Measurements from ENCODE around the gene SLC22A5. TPM values are rescaled to one million over a fixed set of nuclear protein-coding genes. Genes with fewer than 3 reads are reported as not detected.

SLC22A5 gene
- total RNA-seq, 1 experiment from 2014 or later = 3.6 TPM

DNA sequence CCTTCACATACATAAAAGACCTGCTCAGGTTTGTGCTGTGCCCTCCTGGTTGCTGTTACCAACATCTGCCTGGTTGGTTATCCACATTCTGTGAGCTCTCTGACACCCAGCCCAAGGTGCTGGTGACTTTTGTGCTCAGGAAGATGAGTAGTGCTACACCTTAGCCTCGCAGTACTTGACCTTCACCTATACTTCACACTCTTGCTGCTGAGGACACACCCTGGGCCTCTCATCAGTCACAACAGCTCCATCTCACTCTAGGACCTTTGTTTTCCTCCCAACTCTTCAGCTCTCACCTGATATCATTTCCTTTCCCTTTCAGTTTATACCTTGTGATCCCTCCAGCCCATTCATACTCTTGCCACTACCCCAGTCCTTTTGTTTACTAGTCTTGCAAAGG is 10.7 kb upstream of the SLC22A5 start:
- H3K27me3 Mint-ChIP-seq (ENCODE audit: low read depth) = no peaks in the 10 kb centered on the region
- no peak for TF ChIP-seq MXD4 (CRISPR knock-in tag; IDR thresholded peaks at IDR 0.05; ENCODE audit: borderline replicate concordance)
- TF ChIP-seq NR2C2 (CRISPR knock-in tag; IDR thresholded peaks at IDR 0.05) = no peak
- TF ChIP-seq, protein P1, sequence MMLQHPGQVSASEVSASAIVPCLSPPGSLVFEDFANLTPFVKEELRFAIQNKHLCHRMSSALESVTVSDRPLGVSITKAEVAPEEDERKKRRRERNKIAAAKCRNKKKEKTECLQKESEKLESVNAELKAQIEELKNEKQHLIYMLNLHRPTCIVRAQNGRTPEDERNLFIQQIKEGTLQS (CRISPR knock-in tag; conservative IDR thresholded peaks at IDR 0.05) = no peak
- TF ChIP-seq, protein P2, sequence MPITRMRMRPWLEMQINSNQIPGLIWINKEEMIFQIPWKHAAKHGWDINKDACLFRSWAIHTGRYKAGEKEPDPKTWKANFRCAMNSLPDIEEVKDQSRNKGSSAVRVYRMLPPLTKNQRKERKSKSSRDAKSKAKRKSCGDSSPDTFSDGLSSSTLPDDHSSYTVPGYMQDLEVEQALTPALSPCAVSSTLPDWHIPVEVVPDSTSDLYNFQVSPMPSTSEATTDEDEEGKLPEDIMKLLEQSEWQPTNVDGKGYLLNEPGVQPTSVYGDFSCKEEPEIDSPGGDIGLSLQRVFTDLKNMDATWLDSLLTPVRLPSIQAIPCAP (CRISPR knock-in tag; IDR thresholded peaks at IDR 0.05) = no peak
- no peak for TF ChIP-seq ZNF317 (CRISPR knock-in tag; IDR thresholded peaks at IDR 0.05; ENCODE audit: borderline replicate concordance, low read depth)
- TF ChIP-seq, protein P3, sequence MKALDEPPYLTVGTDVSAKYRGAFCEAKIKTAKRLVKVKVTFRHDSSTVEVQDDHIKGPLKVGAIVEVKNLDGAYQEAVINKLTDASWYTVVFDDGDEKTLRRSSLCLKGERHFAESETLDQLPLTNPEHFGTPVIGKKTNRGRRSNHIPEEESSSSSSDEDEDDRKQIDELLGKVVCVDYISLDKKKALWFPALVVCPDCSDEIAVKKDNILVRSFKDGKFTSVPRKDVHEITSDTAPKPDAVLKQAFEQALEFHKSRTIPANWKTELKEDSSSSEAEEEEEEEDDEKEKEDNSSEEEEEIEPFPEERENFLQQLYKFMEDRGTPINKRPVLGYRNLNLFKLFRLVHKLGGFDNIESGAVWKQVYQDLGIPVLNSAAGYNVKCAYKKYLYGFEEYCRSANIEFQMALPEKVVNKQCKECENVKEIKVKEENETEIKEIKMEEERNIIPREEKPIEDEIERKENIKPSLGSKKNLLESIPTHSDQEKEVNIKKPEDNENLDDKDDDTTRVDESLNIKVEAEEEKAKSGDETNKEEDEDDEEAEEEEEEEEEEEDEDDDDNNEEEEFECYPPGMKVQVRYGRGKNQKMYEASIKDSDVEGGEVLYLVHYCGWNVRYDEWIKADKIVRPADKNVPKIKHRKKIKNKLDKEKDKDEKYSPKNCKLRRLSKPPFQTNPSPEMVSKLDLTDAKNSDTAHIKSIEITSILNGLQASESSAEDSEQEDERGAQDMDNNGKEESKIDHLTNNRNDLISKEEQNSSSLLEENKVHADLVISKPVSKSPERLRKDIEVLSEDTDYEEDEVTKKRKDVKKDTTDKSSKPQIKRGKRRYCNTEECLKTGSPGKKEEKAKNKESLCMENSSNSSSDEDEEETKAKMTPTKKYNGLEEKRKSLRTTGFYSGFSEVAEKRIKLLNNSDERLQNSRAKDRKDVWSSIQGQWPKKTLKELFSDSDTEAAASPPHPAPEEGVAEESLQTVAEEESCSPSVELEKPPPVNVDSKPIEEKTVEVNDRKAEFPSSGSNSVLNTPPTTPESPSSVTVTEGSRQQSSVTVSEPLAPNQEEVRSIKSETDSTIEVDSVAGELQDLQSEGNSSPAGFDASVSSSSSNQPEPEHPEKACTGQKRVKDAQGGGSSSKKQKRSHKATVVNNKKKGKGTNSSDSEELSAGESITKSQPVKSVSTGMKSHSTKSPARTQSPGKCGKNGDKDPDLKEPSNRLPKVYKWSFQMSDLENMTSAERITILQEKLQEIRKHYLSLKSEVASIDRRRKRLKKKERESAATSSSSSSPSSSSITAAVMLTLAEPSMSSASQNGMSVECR (CRISPR knock-in tag; IDR thresholded peaks at IDR 0.05; ENCODE audit: borderline replicate concordance) = no peak
- TF ChIP-seq, protein P4, sequence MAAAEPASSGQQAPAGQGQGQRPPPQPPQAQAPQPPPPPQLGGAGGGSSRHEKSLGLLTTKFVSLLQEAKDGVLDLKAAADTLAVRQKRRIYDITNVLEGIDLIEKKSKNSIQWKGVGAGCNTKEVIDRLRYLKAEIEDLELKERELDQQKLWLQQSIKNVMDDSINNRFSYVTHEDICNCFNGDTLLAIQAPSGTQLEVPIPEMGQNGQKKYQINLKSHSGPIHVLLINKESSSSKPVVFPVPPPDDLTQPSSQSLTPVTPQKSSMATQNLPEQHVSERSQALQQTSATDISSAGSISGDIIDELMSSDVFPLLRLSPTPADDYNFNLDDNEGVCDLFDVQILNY (CRISPR knock-in tag; IDR thresholded peaks at IDR 0.05) = no peak
- TF ChIP-seq, protein P5, sequence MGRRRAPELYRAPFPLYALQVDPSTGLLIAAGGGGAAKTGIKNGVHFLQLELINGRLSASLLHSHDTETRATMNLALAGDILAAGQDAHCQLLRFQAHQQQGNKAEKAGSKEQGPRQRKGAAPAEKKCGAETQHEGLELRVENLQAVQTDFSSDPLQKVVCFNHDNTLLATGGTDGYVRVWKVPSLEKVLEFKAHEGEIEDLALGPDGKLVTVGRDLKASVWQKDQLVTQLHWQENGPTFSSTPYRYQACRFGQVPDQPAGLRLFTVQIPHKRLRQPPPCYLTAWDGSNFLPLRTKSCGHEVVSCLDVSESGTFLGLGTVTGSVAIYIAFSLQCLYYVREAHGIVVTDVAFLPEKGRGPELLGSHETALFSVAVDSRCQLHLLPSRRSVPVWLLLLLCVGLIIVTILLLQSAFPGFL (CRISPR knock-in tag; IDR thresholded peaks at IDR 0.05; ENCODE audit: borderline replicate concordance) = no peak
- TF ChIP-seq ZNF671 (CRISPR knock-in tag; IDR thresholded peaks at IDR 0.05) = no peak
- TF ChIP-seq RELA (CRISPR knock-in tag; IDR thresholded peaks at IDR 0.05; ENCODE audit: borderline replicate concordance) = no peak
- TF ChIP-seq, protein P6, sequence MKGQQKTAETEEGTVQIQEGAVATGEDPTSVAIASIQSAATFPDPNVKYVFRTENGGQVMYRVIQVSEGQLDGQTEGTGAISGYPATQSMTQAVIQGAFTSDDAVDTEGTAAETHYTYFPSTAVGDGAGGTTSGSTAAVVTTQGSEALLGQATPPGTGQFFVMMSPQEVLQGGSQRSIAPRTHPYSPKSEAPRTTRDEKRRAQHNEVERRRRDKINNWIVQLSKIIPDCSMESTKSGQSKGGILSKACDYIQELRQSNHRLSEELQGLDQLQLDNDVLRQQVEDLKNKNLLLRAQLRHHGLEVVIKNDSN (CRISPR knock-in tag; IDR thresholded peaks at IDR 0.05) = no peak
- TF ChIP-seq, protein P7, sequence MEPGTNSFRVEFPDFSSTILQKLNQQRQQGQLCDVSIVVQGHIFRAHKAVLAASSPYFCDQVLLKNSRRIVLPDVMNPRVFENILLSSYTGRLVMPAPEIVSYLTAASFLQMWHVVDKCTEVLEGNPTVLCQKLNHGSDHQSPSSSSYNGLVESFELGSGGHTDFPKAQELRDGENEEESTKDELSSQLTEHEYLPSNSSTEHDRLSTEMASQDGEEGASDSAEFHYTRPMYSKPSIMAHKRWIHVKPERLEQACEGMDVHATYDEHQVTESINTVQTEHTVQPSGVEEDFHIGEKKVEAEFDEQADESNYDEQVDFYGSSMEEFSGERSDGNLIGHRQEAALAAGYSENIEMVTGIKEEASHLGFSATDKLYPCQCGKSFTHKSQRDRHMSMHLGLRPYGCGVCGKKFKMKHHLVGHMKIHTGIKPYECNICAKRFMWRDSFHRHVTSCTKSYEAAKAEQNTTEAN (CRISPR knock-in tag; IDR thresholded peaks at IDR 0.05) = no peak
- no peak for TF ChIP-seq NFE2L1 (CRISPR knock-in tag; IDR thresholded peaks at IDR 0.05)
- no peak for TF ChIP-seq GRHL2 (CRISPR knock-in tag; IDR thresholded peaks at IDR 0.05; ENCODE audit: insufficient replicate concordance, severe bottlenecking)
- no peak for TF ChIP-seq JUN (CRISPR knock-in tag; IDR thresholded peaks at IDR 0.05)
- no peaks in the 10 kb centered on the region for H3K36me3 Mint-ChIP-seq
- no peak for ATAC-seq
- CTCF ChIA-PET = interaction anchor here (0.6 to 1.4 kb wide), 2 partner anchors 10 to 16 kb away, joined by 3 to 4 read pairs; partner anchors contain the start of gene SLC22A5
- H3K9me3 Mint-ChIP-seq = peaks cover 7% of the 10 kb centered on the region
- POLR2A ChIA-PET = no interaction called here
- no peak overlapping the region for H3K27ac Mint-ChIP-seq
- H3K4me1 Mint-ChIP-seq = peaks cover 15% of the 10 kb centered on the region
- H3K4me3 Mint-ChIP-seq = no peak overlapping the region
- DNase-seq (ENCODE audit: low spot score) = no peak

DNA sequence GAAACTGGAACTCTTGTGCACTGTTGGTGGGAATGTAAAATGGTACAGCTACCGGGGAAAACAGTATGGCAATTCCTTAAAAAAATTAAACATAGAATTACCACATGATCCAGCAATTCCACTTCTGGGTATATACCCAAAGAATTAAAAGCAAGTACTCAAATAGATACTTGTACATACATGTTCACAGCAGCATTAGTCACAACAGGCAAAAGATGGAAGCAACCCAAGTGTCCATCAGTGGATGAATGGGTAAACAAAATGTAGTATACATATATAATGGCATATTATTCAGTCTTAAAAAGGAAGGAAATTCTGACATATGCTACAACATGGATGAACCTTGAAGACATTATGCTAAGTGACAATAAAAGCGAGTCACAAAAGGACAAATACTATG is 7.4 kb upstream of the SLC22A5 start:
- no peaks in the 10 kb centered on the region for H3K9me3 Mint-ChIP-seq
- no peaks in the 10 kb centered on the region; the same call in 1 of the 2 replicates for H3K27me3 Mint-ChIP-seq (ENCODE audit: low read depth)
- ChIA-PET CTCF (interaction anchor here (1.1 kb wide), 1 partner anchor 124 kb away, joined by 3 read pairs; no protein-coding TSS in a partner anchor), POLR2A (no interaction called here)
- DNase-seq (ENCODE audit: low spot score) = no peak
- H3K27ac Mint-ChIP-seq = no peak overlapping the region
- ATAC-seq = no peak
- H3K4me3 Mint-ChIP-seq = no peak overlapping the region
- H3K4me1 Mint-ChIP-seq = no peaks in the 10 kb centered on the region
- H3K36me3 Mint-ChIP-seq = no peaks in the 10 kb centered on the region
- TF ChIP-seq, protein P8, sequence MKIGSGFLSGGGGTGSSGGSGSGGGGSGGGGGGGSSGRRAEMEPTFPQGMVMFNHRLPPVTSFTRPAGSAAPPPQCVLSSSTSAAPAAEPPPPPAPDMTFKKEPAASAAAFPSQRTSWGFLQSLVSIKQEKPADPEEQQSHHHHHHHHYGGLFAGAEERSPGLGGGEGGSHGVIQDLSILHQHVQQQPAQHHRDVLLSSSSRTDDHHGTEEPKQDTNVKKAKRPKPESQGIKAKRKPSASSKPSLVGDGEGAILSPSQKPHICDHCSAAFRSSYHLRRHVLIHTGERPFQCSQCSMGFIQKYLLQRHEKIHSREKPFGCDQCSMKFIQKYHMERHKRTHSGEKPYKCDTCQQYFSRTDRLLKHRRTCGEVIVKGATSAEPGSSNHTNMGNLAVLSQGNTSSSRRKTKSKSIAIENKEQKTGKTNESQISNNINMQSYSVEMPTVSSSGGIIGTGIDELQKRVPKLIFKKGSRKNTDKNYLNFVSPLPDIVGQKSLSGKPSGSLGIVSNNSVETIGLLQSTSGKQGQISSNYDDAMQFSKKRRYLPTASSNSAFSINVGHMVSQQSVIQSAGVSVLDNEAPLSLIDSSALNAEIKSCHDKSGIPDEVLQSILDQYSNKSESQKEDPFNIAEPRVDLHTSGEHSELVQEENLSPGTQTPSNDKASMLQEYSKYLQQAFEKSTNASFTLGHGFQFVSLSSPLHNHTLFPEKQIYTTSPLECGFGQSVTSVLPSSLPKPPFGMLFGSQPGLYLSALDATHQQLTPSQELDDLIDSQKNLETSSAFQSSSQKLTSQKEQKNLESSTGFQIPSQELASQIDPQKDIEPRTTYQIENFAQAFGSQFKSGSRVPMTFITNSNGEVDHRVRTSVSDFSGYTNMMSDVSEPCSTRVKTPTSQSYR (CRISPR knock-in tag; IDR thresholded peaks at IDR 0.05) = no peak
- TF ChIP-seq NFYB (CRISPR knock-in tag; conservative IDR thresholded peaks at IDR 0.05; ENCODE audit: low read depth) (no peak), FOXP1 (CRISPR knock-in tag; IDR thresholded peaks at IDR 0.05; ENCODE audit: borderline replicate concordance) (no peak), ZNF423 (CRISPR knock-in tag; IDR thresholded peaks at IDR 0.05) (no peak), RORB (CRISPR knock-in tag; IDR thresholded peaks at IDR 0.05) (no peak)
- TF ChIP-seq, protein P1 (CRISPR knock-in tag; conservative IDR thresholded peaks at IDR 0.05) = no peak
- TF ChIP-seq, protein P4 (CRISPR knock-in tag; IDR thresholded peaks at IDR 0.05) = no peak

All from WTC11 (cell line).